Heart left ventricle (tissue), 13 donors: Measurements from ENCODE around the gene CNOT10.

ENCODE experiments used
- CTCF ChIP-seq, 12 donors: fragments of 200-600 bp; sonication (generic) in 4 of 12; IDR thresholded peaks; one replicate each; pipeline versions ENCODE4 v1.5.0 to v1.8.0; 2018 to 2022; ENCODE audit warnings: antibody characterized with exemption in 12 of 12, mild to moderate bottlenecking in 5 of 12
- POLR2A ChIP-seq, 2 donors: fragments of 450-650 bp; IDR thresholded peaks; one replicate each; pipeline ENCODE4 v1.6.1; 2017; ENCODE audit warnings: antibody characterized with exemption in 2 of 2, mild to moderate bottlenecking in 2 of 2, moderate library complexity in 2 of 2
- donor health status: ischemic (EF 13 %, LVEDD 7.1; RV severe dilation, severe dysfunction).
- donor health status: DM: no; HTN: yes; CAD: no.
- donor health status: DM: no; HTN: no; CAD: no.
- donor health status: ischemic (EF 25% LVEDD 6.9; RV normal size, moderate dysfunction).
- donor health status: ischemic (EF 25% LVEDD 5.7; RV mildly dilated, moderate dysfunction).
- donor health status: ischemic (EF 35%, LVEDD 5.7; RV mildly dilated, moderate dysfunction).
- donor health status: nonischemic (EF 11% LVEDD 7.7; RV severe dilation, severe dysfunction).
- donor health status: DM: yes; HTN: yes; CAD: no.
- donor health status: PGD.
- donor health status: ischemic (EF 29% LVEDD 5.4; RV normal size, mild dysfunction).
- donor health status: nonischemic (EF 23%, LVEDD 6.1; RV moderate dilation, normal function).

- TF ChIP-seq POLR2A (IDR thresholded peaks at IDR 0.05) (no peak), CTCF (IDR thresholded peaks at IDR 0.05) (no peak)
Observed at GRCh38 chr3:32818229-32818969, 133.4 kb downstream of the CNOT10 start.
